HG03175 (cell line): ENCODE data around the gene GNAS.
A peak's percentile ranks its signal among the peaks of the same experiment; 100 is the strongest.

ENCODE experiments used
- ATAC-seq: cut with Tn5 transposase; IDR thresholded peaks from one replicate; pipeline ENCODE4 v1.9.1; 2021; ENCODE audit warnings: mild to moderate bottlenecking, moderate library complexity; ENCODE audit not compliant: unreplicated experiment

The GNAS gene

GRCh38 chr20:58895448-58896180 is 43.1 kb downstream of the GNAS start:
- ATAC-seq, result no peak

GRCh38 chr20:58896820-58897219 is 44.3 kb downstream of the GNAS start:
- ATAC-seq, result no peak

GRCh38 chr20:58897488-58897887 is 45.0 kb downstream of the GNAS start:
- ATAC-seq, result no peak

- ATAC-seq, result no peak
These were observed 46.3 kb downstream of the GNAS start for GRCh38 chr20:58898629-58899408.

DNA sequence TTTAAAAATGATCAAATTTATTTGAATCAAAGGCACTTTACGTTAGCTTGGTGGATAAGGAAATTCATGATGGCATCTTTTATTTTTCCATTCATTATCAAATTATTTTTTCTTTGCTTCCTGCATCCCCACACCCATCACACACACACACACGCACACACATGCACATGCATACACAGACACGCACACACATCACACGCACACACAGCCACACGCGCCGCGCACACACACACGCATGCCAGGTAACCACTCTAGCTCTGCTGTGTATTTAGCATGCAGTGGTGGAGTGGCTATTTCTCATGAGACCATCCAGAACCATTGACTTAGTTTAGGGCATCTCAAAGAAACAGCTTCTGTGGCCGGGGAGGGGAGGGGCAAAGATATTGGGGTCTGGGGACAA is 47.0 kb downstream of the GNAS start:
- no peak for ATAC-seq

DNA sequence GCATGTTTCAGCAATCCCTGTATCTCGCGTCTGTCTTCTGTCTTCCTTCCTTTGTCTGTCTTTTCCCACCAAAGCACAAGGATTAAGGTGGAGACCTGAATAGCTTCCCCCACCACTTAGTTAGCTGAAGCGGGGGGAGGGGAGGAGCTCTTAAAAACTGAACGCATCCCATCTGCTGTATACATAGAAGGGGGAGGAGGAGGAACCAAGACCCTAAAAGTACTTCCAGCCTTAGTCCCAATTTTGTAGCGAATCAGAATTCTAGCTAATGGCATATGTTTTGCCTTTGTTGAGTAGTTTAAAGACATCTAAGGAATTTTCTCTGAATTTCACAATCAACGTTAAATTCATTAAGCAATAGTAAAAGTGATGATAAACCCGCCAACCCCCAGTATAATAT is 47.9 kb downstream of the GNAS start:
- ATAC-seq, result no peak

- ATAC-seq, result no peak
These were observed 49.2 kb downstream of the GNAS start for GRCh38 chr20:58901488-58902402.

GRCh38 chr20:58903614-58904013 is 51.1 kb downstream of the GNAS start:
- no peak for ATAC-seq

DNA sequence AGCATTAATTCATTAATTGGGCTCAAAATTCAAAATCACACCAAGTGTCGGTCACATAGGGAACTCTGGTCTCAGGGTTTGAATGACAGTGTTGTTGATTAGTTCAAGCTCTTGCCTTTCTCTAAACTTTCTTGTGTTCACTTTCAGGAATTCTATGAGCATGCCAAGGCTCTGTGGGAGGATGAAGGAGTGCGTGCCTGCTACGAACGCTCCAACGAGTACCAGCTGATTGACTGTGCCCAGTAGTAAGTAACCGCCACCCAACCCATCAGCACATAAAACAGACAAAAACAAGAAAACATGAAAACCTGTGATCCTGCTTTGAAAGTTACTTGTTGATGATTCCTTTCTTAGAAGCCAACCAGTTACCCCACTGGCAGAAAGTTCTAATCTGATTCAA is 52.7 kb downstream of the GNAS start:
- no peak for ATAC-seq

GRCh38 chr20:58906111-58906510 is 53.6 kb downstream of the GNAS start:
- no peak for ATAC-seq

DNA sequence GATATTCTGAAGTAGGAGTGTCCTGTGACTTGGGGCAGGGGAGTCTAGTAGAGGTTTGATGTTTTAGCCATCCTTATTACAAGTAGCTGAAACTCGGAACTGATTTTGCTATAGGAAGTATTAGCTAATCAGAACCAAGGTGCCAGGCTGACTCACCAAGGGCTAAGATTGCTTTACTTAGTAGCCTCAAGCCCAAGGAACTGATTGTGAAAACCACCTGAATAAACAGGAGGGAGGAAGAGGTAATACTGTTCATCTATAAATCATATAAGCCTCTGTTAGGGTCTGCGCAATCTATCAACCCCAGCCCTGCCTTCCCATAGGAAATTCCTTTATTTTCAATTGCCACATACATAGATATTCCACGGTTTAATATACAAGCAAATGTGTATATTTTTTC is 54.4 kb downstream of the GNAS start:
- ATAC-seq, result no peak

- peak; percentile 92 for ATAC-seq
These were observed 55.0 kb downstream of the GNAS start for GRCh38 chr20:58907320-58908137.

GRCh38 chr20:58908221-58908620 is 55.7 kb downstream of the GNAS start:
- ATAC-seq, result peak; percentile 21

GRCh38 chr20:58908941-58909340 is 56.4 kb downstream of the GNAS start:
- ATAC-seq, result no peak

GRCh38 chr20:58909585-58909984 is 57.1 kb downstream of the GNAS start:
- no peak for ATAC-seq

DNA sequence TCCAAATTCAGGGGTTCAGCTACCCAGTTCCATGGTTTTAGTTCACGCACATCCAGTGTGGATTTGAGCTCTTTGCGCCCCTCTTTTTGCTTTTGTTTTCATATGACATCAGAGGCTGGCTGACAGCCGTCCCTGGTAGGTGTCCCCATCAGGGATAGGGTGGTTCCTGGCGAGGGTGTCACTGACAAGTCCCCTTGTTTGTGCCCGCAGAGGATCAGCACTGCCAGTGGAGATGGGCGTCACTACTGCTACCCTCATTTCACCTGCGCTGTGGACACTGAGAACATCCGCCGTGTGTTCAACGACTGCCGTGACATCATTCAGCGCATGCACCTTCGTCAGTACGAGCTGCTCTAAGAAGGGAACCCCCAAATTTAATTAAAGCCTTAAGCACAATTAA is 58.0 kb downstream of the GNAS start:
- no peak for ATAC-seq

- no peak for ATAC-seq
These were observed 58.8 kb downstream of the GNAS start for GRCh38 chr20:58911309-58911708.

- ATAC-seq, result no peak
These were observed 59.5 kb downstream of the GNAS start for GRCh38 chr20:58911970-58912369.

DNA sequence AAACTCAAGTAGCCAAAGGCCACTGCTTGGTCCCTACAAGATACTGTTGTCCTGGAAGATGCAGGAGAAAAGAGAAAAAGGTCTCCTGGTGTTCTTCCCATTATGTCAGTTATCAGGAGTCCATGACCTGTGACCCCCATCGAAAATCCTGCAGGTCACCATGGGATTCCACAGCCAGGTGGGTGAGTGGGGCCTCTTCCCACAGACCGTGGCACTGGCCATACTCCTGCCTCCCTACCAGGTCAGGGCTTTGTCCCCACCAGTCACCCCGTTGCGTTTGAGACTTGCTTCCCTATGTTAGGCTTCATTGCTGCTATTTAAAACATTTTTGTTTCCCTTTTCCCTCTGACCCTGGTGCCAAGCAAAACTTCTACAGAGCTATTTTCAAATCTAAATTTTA is 60.6 kb downstream of the GNAS start:
- ATAC-seq, result no peak

- ATAC-seq, result no peak
These were observed 66.1 kb downstream of the GNAS start for GRCh38 chr20:58918621-58919020.

- no peak for ATAC-seq
These were observed 69.0 kb downstream of the GNAS start for GRCh38 chr20:58921564-58921963.
